Measurements from ENCODE around the gene STT3B.

Gene STT3B

DNA sequence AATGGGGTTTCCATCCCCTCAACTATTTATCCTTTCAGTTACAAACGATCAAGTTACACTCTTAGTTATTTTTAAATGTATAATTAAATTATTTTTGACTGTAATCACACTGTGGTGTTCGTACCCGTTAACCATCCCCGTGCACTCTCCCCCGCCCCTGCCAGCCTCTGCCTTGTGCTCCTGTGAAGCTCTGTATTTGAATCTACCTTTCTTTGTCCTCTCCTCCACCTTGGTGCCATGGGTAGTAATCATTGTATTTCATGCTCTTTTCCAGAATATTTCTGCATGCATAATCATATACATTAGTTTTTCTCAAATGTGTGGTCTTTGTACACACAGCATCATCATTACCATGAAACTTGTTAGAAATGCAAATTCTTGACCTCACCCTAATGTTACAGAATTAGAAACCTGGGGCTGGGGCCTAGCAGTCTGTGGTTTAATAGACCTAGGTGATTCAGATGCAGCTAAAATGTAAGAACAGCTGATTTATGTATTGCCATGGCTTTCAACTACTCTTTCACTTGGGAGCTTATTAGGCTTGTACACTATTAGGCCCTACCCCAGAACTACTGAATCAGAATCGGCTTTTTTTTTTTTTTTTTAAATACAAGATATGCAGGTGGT is 91.5 kb downstream of the STT3B start:
- H2BK15ac ChIP-seq (replicated peaks; ENCODE audit: low read depth), result no peak overlapping the region
- no peak overlapping the region for H3K4me2 ChIP-seq (ENCODE audit: low read length)
- WGBS (ENCODE audit: extremely low coverage, insufficient coverage, low lambda C conversion rate), result no CpG with 5 or more reads among the region's 6 CpGs
- no peak overlapping the region for H2BK120ac ChIP-seq (ENCODE audit: low read depth, low read length)
- no peaks in the 10 kb centered on the region for H3K79me2 ChIP-seq (ENCODE audit: control insufficient read depth, insufficient read depth, low read length)
- H3K4me1 ChIP-seq (ENCODE audit: control insufficient read depth, low read depth, low read length), result no peaks in the 10 kb centered on the region
- H2AK5ac ChIP-seq (ENCODE audit: low read length), result no peak overlapping the region
- no peak overlapping the region for H3K4me3 ChIP-seq (ENCODE audit: low read length)
- H3K4ac ChIP-seq (ENCODE audit: low read depth, low read length), result no peak overlapping the region
- no peaks in the 10 kb centered on the region for H3K36me3 ChIP-seq (ENCODE audit: control insufficient read depth, insufficient read depth, low read length)
- H4K5ac ChIP-seq (ENCODE audit: low read length), result no peak overlapping the region
- H3K27me3 ChIP-seq (ENCODE audit: insufficient read depth, low read length, poor library complexity), result no peaks in the 10 kb centered on the region
- no peak for DNase-seq
- no peak overlapping the region for H4K8ac ChIP-seq (ENCODE audit: low read depth, low read length)
- no peak overlapping the region for H3K23ac ChIP-seq (ENCODE audit: low read length)
- H3K9ac ChIP-seq (ENCODE audit: low read length), result no peak overlapping the region
- H2BK5ac ChIP-seq (ENCODE audit: low read length), result no peak overlapping the region
- no peak overlapping the region for H3K18ac ChIP-seq (ENCODE audit: low read length)
- H3K79me1 ChIP-seq (ENCODE audit: low read length), result no peaks in the 10 kb centered on the region
- H3K27ac ChIP-seq (ENCODE audit: low read depth, low read length), result no peak overlapping the region
- no peak overlapping the region for H3K56ac ChIP-seq (ENCODE audit: low read length)

DNA sequence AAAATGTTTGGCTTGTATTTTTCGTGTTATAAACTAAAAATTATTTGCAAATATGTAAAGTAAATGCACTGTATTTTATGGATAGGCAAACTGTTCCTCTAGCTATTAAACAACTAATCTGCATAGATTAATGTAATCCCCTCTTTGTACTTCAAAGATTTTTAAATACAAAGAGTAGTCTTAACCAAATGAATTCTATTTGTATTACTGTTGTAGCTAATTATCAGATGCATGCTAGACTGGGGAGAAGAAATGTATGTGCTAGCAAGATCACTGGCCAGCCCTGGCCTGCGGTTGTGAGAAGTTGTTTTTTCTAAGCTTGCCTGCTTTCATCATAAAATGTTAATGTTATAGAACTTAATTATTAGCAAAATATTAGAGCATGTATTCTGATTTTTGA is 92.6 kb downstream of the STT3B start:
- H2BK120ac ChIP-seq (ENCODE audit: low read depth, low read length), result no peak overlapping the region
- no peaks in the 10 kb centered on the region for H3K4me1 ChIP-seq (ENCODE audit: control insufficient read depth, low read depth, low read length)
- H4K5ac ChIP-seq (ENCODE audit: low read length), result no peak overlapping the region
- no peak overlapping the region for H3K4me3 ChIP-seq (ENCODE audit: low read length)
- H2AK5ac ChIP-seq (ENCODE audit: low read length), result no peak overlapping the region
- no peaks in the 10 kb centered on the region for H3K79me1 ChIP-seq (ENCODE audit: low read length)
- H3K27me3 ChIP-seq (ENCODE audit: insufficient read depth, low read length, poor library complexity), result no peaks in the 10 kb centered on the region
- no peak overlapping the region for H3K27ac ChIP-seq (ENCODE audit: low read depth, low read length)
- DNase-seq, result no peak
- no CpG with 5 or more reads among the region's 2 CpGs for WGBS (ENCODE audit: extremely low coverage, insufficient coverage, low lambda C conversion rate)
- H3K23ac ChIP-seq (ENCODE audit: low read length), result no peak overlapping the region
- no peaks in the 10 kb centered on the region for H3K36me3 ChIP-seq (ENCODE audit: control insufficient read depth, insufficient read depth, low read length)
- no peak overlapping the region for H2BK15ac ChIP-seq (replicated peaks; ENCODE audit: low read depth)
- H3K56ac ChIP-seq (ENCODE audit: low read length), result no peak overlapping the region
- no peak overlapping the region for H3K18ac ChIP-seq (ENCODE audit: low read length)
- H2BK5ac ChIP-seq (ENCODE audit: low read length), result no peak overlapping the region
- no peak overlapping the region for H3K4me2 ChIP-seq (ENCODE audit: low read length)
- H3K9ac ChIP-seq (ENCODE audit: low read length), result no peak overlapping the region
- H3K79me2 ChIP-seq (ENCODE audit: control insufficient read depth, insufficient read depth, low read length), result no peaks in the 10 kb centered on the region
- no peak overlapping the region for H4K8ac ChIP-seq (ENCODE audit: low read depth, low read length)
- no peak overlapping the region for H3K4ac ChIP-seq (ENCODE audit: low read depth, low read length)

DNA sequence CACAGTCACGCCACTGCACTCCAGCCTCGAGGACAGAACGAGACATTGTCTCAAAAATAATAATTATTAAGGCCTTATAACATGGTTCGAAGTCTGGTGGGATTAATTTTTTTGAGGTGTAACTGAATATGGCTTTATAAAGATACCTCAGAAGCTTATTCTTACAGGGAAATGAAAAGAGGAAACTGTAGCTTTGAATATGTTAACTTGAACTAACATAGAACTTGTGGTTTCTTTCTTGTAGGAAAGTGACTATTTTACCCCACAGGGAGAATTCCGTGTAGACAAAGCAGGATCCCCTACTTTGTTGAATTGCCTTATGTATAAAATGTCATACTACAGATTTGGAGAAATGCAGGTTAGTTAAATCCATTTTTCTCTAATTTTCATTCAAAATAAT is 96.3 kb downstream of the STT3B start:
- Histone ChIP-seq H3K27me3 (ENCODE audit: insufficient read depth, low read length, poor library complexity) (no peaks in the 10 kb centered on the region), H3K9ac (ENCODE audit: low read length) (no peak overlapping the region), H3K4me3 (ENCODE audit: low read length) (no peak overlapping the region), H3K4ac (ENCODE audit: low read depth, low read length) (no peak overlapping the region), H2AK5ac (ENCODE audit: low read length) (no peak overlapping the region), H3K23ac (ENCODE audit: low read length) (no peak overlapping the region), H4K8ac (ENCODE audit: low read depth, low read length) (no peak overlapping the region), H3K4me1 (ENCODE audit: control insufficient read depth, low read depth, low read length) (no peaks in the 10 kb centered on the region), H3K4me2 (ENCODE audit: low read length) (no peak overlapping the region), H3K56ac (ENCODE audit: low read length) (no peak overlapping the region), H2BK5ac (ENCODE audit: low read length) (no peak overlapping the region), H3K27ac (ENCODE audit: low read depth, low read length) (no peak overlapping the region), H3K79me2 (ENCODE audit: control insufficient read depth, insufficient read depth, low read length) (no peaks in the 10 kb centered on the region), H3K79me1 (ENCODE audit: low read length) (no peaks in the 10 kb centered on the region), H2BK15ac (replicated peaks; ENCODE audit: low read depth) (no peak overlapping the region), H3K18ac (ENCODE audit: low read length) (no peak overlapping the region), H2BK120ac (ENCODE audit: low read depth, low read length) (no peak overlapping the region), H3K36me3 (ENCODE audit: control insufficient read depth, insufficient read depth, low read length) (no peaks in the 10 kb centered on the region), H4K5ac (ENCODE audit: low read length) (no peak overlapping the region)
- DNase-seq, result no peak
- no CpG with 5 or more reads among the region's 5 CpGs for WGBS (ENCODE audit: extremely low coverage, insufficient coverage, low lambda C conversion rate)

- Histone ChIP-seq H3K4me2 (ENCODE audit: low read length) (no peak overlapping the region), H3K27me3 (ENCODE audit: insufficient read depth, low read length, poor library complexity) (no peaks in the 10 kb centered on the region), H4K8ac (ENCODE audit: low read depth, low read length) (no peak overlapping the region), H3K36me3 (ENCODE audit: control insufficient read depth, insufficient read depth, low read length) (no peaks in the 10 kb centered on the region), H4K5ac (ENCODE audit: low read length) (no peak overlapping the region), H3K79me1 (ENCODE audit: low read length) (no peaks in the 10 kb centered on the region), H2BK120ac (ENCODE audit: low read depth, low read length) (no peak overlapping the region), H3K18ac (ENCODE audit: low read length) (no peak overlapping the region), H3K4ac (ENCODE audit: low read depth, low read length) (no peak overlapping the region), H3K4me1 (ENCODE audit: control insufficient read depth, low read depth, low read length) (no peaks in the 10 kb centered on the region), H3K9ac (ENCODE audit: low read length) (no peak overlapping the region), H3K4me3 (ENCODE audit: low read length) (no peak overlapping the region), H2BK15ac (replicated peaks; ENCODE audit: low read depth) (no peak overlapping the region), H3K27ac (ENCODE audit: low read depth, low read length) (no peak overlapping the region), H3K23ac (ENCODE audit: low read length) (no peak overlapping the region), H2BK5ac (ENCODE audit: low read length) (no peak overlapping the region), H3K79me2 (ENCODE audit: control insufficient read depth, insufficient read depth, low read length) (no peaks in the 10 kb centered on the region), H2AK5ac (ENCODE audit: low read length) (no peak overlapping the region), H3K56ac (ENCODE audit: low read length) (no peak overlapping the region)
- no peak for DNase-seq
- no CpG with 5 or more reads among the region's 2 CpGs for WGBS (ENCODE audit: extremely low coverage, insufficient coverage, low lambda C conversion rate)
Observed at GRCh38 chr3:31634476-31634875, 101.8 kb downstream of the STT3B start.

DNA sequence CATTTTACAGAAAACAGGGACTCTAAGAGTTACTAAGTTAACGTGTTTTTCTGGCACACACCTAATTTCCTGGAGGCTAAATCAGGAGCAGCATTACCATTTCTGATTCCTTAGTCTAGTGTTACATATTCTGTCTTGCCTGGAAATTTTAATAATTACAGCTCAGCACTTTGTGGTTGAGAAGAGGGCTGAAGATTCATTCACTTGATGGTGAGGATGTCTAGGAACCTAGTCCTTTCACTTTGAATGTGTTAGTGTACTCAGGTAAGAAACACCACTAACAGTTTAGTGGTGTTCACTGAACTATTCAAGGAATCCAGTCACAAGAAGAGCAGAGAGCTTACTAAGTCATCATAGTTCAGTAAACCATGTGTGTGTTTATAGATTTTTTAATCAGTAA is 102.8 kb downstream of the STT3B start:
- Histone ChIP-seq H4K5ac (ENCODE audit: low read length) (no peak overlapping the region), H4K8ac (ENCODE audit: low read depth, low read length) (no peak overlapping the region), H2BK5ac (ENCODE audit: low read length) (no peak overlapping the region), H3K4ac (ENCODE audit: low read depth, low read length) (no peak overlapping the region), H2BK120ac (ENCODE audit: low read depth, low read length) (no peak overlapping the region), H3K4me2 (ENCODE audit: low read length) (no peak overlapping the region), H2BK15ac (replicated peaks; ENCODE audit: low read depth) (no peak overlapping the region), H3K27ac (ENCODE audit: low read depth, low read length) (no peak overlapping the region), H2AK5ac (ENCODE audit: low read length) (no peak overlapping the region), H3K79me1 (ENCODE audit: low read length) (no peaks in the 10 kb centered on the region), H3K4me1 (ENCODE audit: control insufficient read depth, low read depth, low read length) (no peaks in the 10 kb centered on the region), H3K23ac (ENCODE audit: low read length) (no peak overlapping the region), H3K9ac (ENCODE audit: low read length) (no peak overlapping the region), H3K36me3 (ENCODE audit: control insufficient read depth, insufficient read depth, low read length) (no peaks in the 10 kb centered on the region), H3K18ac (ENCODE audit: low read length) (no peak overlapping the region), H3K4me3 (ENCODE audit: low read length) (no peak overlapping the region), H3K56ac (ENCODE audit: low read length) (no peak overlapping the region), H3K27me3 (ENCODE audit: insufficient read depth, low read length, poor library complexity) (no peaks in the 10 kb centered on the region), H3K79me2 (ENCODE audit: control insufficient read depth, insufficient read depth, low read length) (no peaks in the 10 kb centered on the region)
- WGBS (ENCODE audit: extremely low coverage, insufficient coverage, low lambda C conversion rate), result no CpG with 5 or more reads among the region's 1 CpG
- no peak for DNase-seq

GRCh38 chr3:31636049-31636448 is 103.3 kb downstream of the STT3B start:
- Histone ChIP-seq H3K79me1 (ENCODE audit: low read length) (no peaks in the 10 kb centered on the region), H3K23ac (ENCODE audit: low read length) (no peak overlapping the region), H4K8ac (ENCODE audit: low read depth, low read length) (no peak overlapping the region), H2AK5ac (ENCODE audit: low read length) (no peak overlapping the region), H3K4ac (ENCODE audit: low read depth, low read length) (no peak overlapping the region), H3K79me2 (ENCODE audit: control insufficient read depth, insufficient read depth, low read length) (no peaks in the 10 kb centered on the region), H3K9ac (ENCODE audit: low read length) (no peak overlapping the region), H3K4me1 (ENCODE audit: control insufficient read depth, low read depth, low read length) (no peaks in the 10 kb centered on the region), H2BK120ac (ENCODE audit: low read depth, low read length) (no peak overlapping the region), H3K27me3 (ENCODE audit: insufficient read depth, low read length, poor library complexity) (no peaks in the 10 kb centered on the region), H3K18ac (ENCODE audit: low read length) (no peak overlapping the region), H4K5ac (ENCODE audit: low read length) (no peak overlapping the region), H3K4me2 (ENCODE audit: low read length) (no peak overlapping the region), H2BK5ac (ENCODE audit: low read length) (no peak overlapping the region), H3K36me3 (ENCODE audit: control insufficient read depth, insufficient read depth, low read length) (no peaks in the 10 kb centered on the region), H2BK15ac (replicated peaks; ENCODE audit: low read depth) (no peak overlapping the region), H3K56ac (ENCODE audit: low read length) (no peak overlapping the region), H3K27ac (ENCODE audit: low read depth, low read length) (no peak overlapping the region), H3K4me3 (ENCODE audit: low read length) (no peak overlapping the region)
- WGBS (ENCODE audit: extremely low coverage, insufficient coverage, low lambda C conversion rate), result no CpG with 5 or more reads among the region's 4 CpGs
- DNase-seq, result no peak

Measured in mesendoderm (in vitro differentiated cells).